Trophoblast cell (in vitro differentiated cells and primary cell): ENCODE results near the gene SNX15.

Experiments
- DNase-seq, 2 donors: peaks; one replicate each; pipeline ENCODE4 v3.0.0-alpha.2; 2016
- H2AFZ ChIP-seq: 2 replicates; pipeline ENCODE4 v1.6.1; 2013; ENCODE audit warnings: low read length, moderate library complexity, mild to moderate bottlenecking; ENCODE audit not compliant: insufficient read depth, poor library complexity
- H2AK5ac ChIP-seq: 2 replicates; pipeline ENCODE4 v1.6.1; 2013; ENCODE audit warnings: mild to moderate bottlenecking, low read length
- H2BK120ac ChIP-seq: 2 replicates; pipeline ENCODE4 v1.6.1; 2013; ENCODE audit warnings: low read length, mild to moderate bottlenecking, moderate library complexity; ENCODE audit not compliant: insufficient read depth, poor library complexity
- H2BK12ac ChIP-seq: 2 replicates; pipeline ENCODE4 v1.6.1; 2013; ENCODE audit warnings: mild to moderate bottlenecking, low read length, moderate library complexity
- H2BK5ac ChIP-seq: 2 replicates; pipeline ENCODE4 v1.6.1; 2013; ENCODE audit warnings: low read length, low read depth, moderate library complexity, mild to moderate bottlenecking; ENCODE audit not compliant: poor library complexity
- H3K14ac ChIP-seq: 2 replicates; pipeline ENCODE4 v1.6.1; 2013; ENCODE audit warnings: mild to moderate bottlenecking, low read length
- H3K18ac ChIP-seq: 2 replicates; pipeline ENCODE4 v1.6.1; 2013; ENCODE audit warnings: mild to moderate bottlenecking, low read length
- H3K23ac ChIP-seq: 2 replicates; pipeline ENCODE4 v1.6.1; 2013; ENCODE audit warnings: low read length
- H3K27ac ChIP-seq: 2 replicates; pipeline ENCODE4 v1.5.1; 2013; ENCODE audit warnings: low read depth, mild to moderate bottlenecking, inconsistent platforms, low read length, moderate library complexity
- H3K27me3 ChIP-seq: 2 replicates; pipeline ENCODE4 v1.6.1; 2013; ENCODE audit warnings: inconsistent platforms, mild to moderate bottlenecking, low read length, moderate library complexity; ENCODE audit not compliant: insufficient read depth
- H3K36me3 ChIP-seq, 2 experiments: 1 replicate in 1 of 2; 2 replicates in 1 of 2; pipeline ENCODE4 v1.6.1; 2013; ENCODE audit warnings: low read length in 2 of 2, mild to moderate bottlenecking in 2 of 2, moderate library complexity in 1 of 2; ENCODE audit not compliant: insufficient read depth in 2 of 2, control insufficient read depth in 1 of 2
- H3K4ac ChIP-seq: 2 replicates; pipeline ENCODE4 v1.6.1; 2013; ENCODE audit warnings: low read depth, mild to moderate bottlenecking, low read length, moderate library complexity
- H3K4me1 ChIP-seq, 2 experiments: 1 replicate in 1 of 2; 2 replicates in 1 of 2; pipeline ENCODE4 v1.6.1; 2013; ENCODE audit warnings: low read length in 2 of 2, mild to moderate bottlenecking in 2 of 2, moderate library complexity in 1 of 2; ENCODE audit not compliant: insufficient read depth in 2 of 2, control insufficient read depth in 1 of 2
- H3K4me2 ChIP-seq: 2 replicates; pipeline ENCODE4 v1.6.1; 2013; ENCODE audit warnings: inconsistent platforms, mild to moderate bottlenecking, low read length, moderate library complexity
- H3K4me3 ChIP-seq: 2 replicates; pipeline ENCODE4 v1.5.1; 2013; ENCODE audit warnings: mild to moderate bottlenecking, low read depth, low read length, inconsistent platforms
- H3K79me1 ChIP-seq: one replicate; pipeline ENCODE4 v1.6.1; 2013; ENCODE audit warnings: low read length
- H3K79me2 ChIP-seq: 2 replicates; pipeline ENCODE4 v1.6.1; 2013; ENCODE audit warnings: low read length, mild to moderate bottlenecking; ENCODE audit not compliant: control insufficient read depth, insufficient read depth, poor library complexity
- H3K9ac ChIP-seq: 2 replicates; pipeline ENCODE4 v1.6.1; 2013; ENCODE audit warnings: mild to moderate bottlenecking, low read length
- H3K9me3 ChIP-seq: 2 replicates; pipeline ENCODE4 v1.6.1; 2013; ENCODE audit warnings: low read depth, mild to moderate bottlenecking, control low read depth, inconsistent platforms, low read length; ENCODE audit not compliant: insufficient read depth
- H4K12ac ChIP-seq: 2 replicates; pipeline ENCODE4 v1.6.1; 2013; ENCODE audit warnings: low read depth, mild to moderate bottlenecking, low read length, moderate library complexity
- H4K8ac ChIP-seq: 2 replicates; pipeline ENCODE4 v1.6.1; 2013; ENCODE audit warnings: low read depth, mild to moderate bottlenecking, low read length, moderate library complexity
- H4K91ac ChIP-seq: one replicate; pipeline ENCODE4 v1.6.1; 2013; ENCODE audit warnings: low read depth, mild to moderate bottlenecking, low read length, moderate library complexity
- WGBS: extraction: QIAGEN DNeasy Blood & Tissue Kit; methylation state at CpG from one replicate; pipeline ENCODE4 v1.1.7; 2013; ENCODE audit warnings: missing lambda C conversion rate; ENCODE audit not compliant: insufficient read length, insufficient coverage; ENCODE audit errors: extremely low coverage; 5-methylcytosine and 5-hydroxymethylcytosine counted together

Gene SNX15

DNA sequence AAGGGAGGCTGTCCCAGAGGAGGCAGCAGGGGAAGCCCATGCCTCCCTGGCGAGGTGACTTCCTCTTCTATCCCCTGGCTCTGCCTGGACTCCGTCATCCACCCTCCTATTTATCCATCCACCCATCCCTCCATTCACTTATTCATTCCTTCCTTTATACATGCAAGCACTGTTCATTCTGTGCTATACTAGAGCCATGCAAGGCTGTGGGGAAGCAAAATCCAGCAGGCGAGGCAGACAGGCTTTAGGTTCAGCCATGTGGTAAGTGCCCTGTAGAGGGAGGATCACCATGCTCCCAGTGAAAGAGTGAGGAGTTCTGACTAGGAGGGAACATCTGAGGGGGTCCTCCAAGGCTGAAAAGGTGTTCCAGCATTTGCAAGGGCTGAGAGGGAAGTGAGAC lies 32.3 kb downstream of the SNX15 start:
- Histone ChIP-seq H3K27ac (no peak overlapping the region), H3K79me1 (no peaks in the 10 kb centered on the region), H4K8ac (no peak overlapping the region), H3K9me3 (no peaks in the 10 kb centered on the region), H2AK5ac (no peak overlapping the region), H3K4me3 (no peak overlapping the region), H3K23ac (no peak overlapping the region), H3K9ac (no peak overlapping the region), H3K4ac (no peak overlapping the region), H2BK5ac (no peak overlapping the region), H2AFZ (no peak overlapping the region), H2BK120ac (no peak overlapping the region), H3K4me2 (no peak overlapping the region), H4K12ac (no peak overlapping the region), H3K18ac (no peak overlapping the region), H3K14ac (no peak overlapping the region), H3K79me2 (no peaks in the 10 kb centered on the region), H3K36me3 (no peaks in the 10 kb centered on the region), H3K4me1 (no peaks in the 10 kb centered on the region), H3K27me3 (no peaks in the 10 kb centered on the region), H4K91ac (no peak overlapping the region), H2BK12ac (no peak overlapping the region)
- no peak for DNase-seq
- no CpG with 5 or more reads among the region's 3 CpGs for WGBS

DNA sequence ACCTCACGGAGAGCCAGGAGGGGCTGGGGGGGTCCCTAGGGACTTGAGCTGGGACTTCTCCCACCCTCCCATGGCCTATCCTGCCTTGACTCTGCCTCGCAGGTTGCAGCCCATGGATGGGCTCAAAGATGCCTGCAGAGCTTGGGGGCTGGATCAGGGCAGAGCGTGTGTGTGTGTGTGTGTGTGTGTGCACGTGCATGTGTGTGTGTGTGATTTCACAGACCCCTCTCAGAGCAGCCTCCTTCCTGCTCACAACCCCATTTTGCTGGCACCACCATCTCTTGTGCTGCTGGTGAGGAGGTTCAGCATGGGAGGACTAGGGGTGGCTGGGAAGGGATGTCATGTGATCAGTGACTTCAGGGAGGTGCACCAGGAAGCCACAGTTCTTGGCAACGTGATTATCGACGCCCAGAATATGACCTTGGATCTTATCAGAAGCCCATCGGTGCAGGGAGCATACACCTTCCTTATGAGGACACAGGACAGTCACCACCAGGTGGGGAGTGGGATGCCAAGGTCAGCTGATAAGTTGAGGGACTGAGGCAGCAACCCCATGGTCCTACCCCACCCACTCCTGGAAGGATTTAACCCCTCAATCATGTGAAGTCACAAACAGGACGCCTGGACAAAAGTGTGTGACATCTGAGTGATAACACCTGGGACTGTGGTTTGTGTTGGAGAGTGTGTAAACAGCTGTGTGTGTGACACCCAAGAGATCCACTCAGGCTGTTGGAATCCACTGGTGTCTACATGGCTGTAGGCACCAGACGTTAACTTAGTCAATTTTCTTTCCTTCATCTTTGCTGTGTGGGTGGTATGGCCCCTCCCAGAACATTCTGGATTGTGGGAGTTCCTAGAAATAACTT lies 33.0 kb downstream of the SNX15 start:
- Histone ChIP-seq H3K27ac (no peak overlapping the region), H3K9ac (no peak overlapping the region)
- no CpG with 5 or more reads among the region's 10 CpGs for WGBS

DNA sequence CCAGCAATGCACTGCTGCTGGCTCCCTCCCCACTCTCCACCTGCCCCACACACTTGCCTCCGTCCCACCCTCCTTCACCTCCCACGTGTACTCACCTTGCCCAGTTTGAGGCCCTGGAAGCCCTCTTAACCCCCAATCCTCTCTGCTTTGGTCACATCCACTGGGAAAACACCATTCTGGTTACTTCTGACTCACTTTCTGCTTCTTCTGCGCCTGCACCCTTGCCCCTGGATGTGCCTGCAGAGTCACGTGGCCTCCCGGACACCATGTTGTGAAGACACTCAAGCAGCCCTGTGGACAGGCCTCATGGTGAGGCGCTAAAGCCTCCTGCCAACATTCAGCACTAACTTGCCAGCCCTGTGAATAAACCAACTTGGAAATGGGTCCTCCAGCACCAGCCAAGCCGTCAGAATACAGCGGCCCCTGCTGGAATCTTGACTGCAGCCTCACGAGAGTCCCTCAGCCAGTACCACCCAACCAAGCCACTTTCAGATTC lies 33.7 kb downstream of the SNX15 start:
- H3K27ac ChIP-seq = no peak overlapping the region
- H3K4me1 ChIP-seq = peaks cover 2 to 3% of the 10 kb centered on the region in 2 experiments
- no peaks in the 10 kb centered on the region for H3K27me3 ChIP-seq
- H2AFZ ChIP-seq = no peak overlapping the region
- no peak overlapping the region for H4K8ac ChIP-seq
- H3K18ac ChIP-seq = no peak overlapping the region
- no peak overlapping the region for H4K91ac ChIP-seq
- no peak overlapping the region for H3K4me3 ChIP-seq
- H2AK5ac ChIP-seq = no peak overlapping the region
- no peak overlapping the region for H3K4ac ChIP-seq
- peak in 1 of 2 donors; percentile 22 for DNase-seq
- no peak overlapping the region for H2BK12ac ChIP-seq
- H3K14ac ChIP-seq = no peak overlapping the region
- H3K9me3 ChIP-seq = no peaks in the 10 kb centered on the region
- H3K79me2 ChIP-seq = no peaks in the 10 kb centered on the region
- H3K23ac ChIP-seq = no peak overlapping the region
- H4K12ac ChIP-seq = no peak overlapping the region
- H3K4me2 ChIP-seq = no peak overlapping the region
- H3K36me3 ChIP-seq = no peaks in the 10 kb centered on the region
- no peak overlapping the region for H3K9ac ChIP-seq
- no CpG with 5 or more reads among the region's 9 CpGs for WGBS
- H2BK5ac ChIP-seq = no peak overlapping the region
- H3K79me1 ChIP-seq = no peaks in the 10 kb centered on the region
- H2BK120ac ChIP-seq = no peak overlapping the region

More for the DNA sequence above, 33.0 kb downstream of the SNX15 start:
- H2AK5ac ChIP-seq = no peak overlapping the region
- H3K4me3 ChIP-seq = no peak overlapping the region
- no peak overlapping the region for H3K14ac ChIP-seq
- H3K4me2 ChIP-seq = no peak overlapping the region
- no peak overlapping the region for H4K8ac ChIP-seq
- no peak overlapping the region for H3K23ac ChIP-seq
- no peak overlapping the region for H3K18ac ChIP-seq
- DNase-seq = no peak
- no peaks in the 10 kb centered on the region for H3K4me1 ChIP-seq
- no peaks in the 10 kb centered on the region for H3K27me3 ChIP-seq
- H2BK12ac ChIP-seq = no peak overlapping the region
- H4K91ac ChIP-seq = no peak overlapping the region
- H3K4ac ChIP-seq = no peak overlapping the region
- no peak overlapping the region for H2BK5ac ChIP-seq
- no peak overlapping the region for H2AFZ ChIP-seq
- H2BK120ac ChIP-seq = no peak overlapping the region
- H3K79me1 ChIP-seq = no peaks in the 10 kb centered on the region
- H3K9me3 ChIP-seq = no peaks in the 10 kb centered on the region
- no peaks in the 10 kb centered on the region for H3K36me3 ChIP-seq
- H3K79me2 ChIP-seq = no peaks in the 10 kb centered on the region
- no peak overlapping the region for H4K12ac ChIP-seq

DNA sequence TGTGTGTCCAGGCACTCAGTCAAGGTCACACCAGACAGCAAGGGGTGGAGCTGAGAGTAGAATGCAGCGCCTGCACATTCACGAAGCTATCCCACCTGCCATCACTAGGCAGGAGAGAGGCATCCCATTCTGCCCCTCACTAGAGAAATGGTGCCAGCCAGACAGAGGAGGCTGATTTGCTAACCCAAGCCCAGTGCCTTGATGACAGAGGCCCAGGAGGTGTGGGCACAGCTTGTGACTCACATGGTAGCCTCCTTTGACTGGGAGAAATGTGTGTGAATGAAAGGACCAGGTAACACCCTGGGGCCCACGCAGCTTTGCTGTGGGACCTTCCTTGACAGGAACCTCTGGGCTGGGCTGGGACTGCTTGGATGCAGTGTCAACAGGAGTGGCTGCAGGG lies 36.3 kb downstream of the SNX15 start:
- no peak overlapping the region for H2BK5ac ChIP-seq
- H3K4me1 ChIP-seq = peaks cover 8 to 10% of the 10 kb centered on the region in 2 experiments
- H3K14ac ChIP-seq = no peak overlapping the region
- H3K79me1 ChIP-seq = no peaks in the 10 kb centered on the region
- no peak overlapping the region for H3K23ac ChIP-seq
- no peaks in the 10 kb centered on the region for H3K9me3 ChIP-seq
- H3K4me3 ChIP-seq = no peak overlapping the region
- no peak overlapping the region for H2AFZ ChIP-seq
- no peak overlapping the region for H3K4ac ChIP-seq
- no peaks in the 10 kb centered on the region for H3K79me2 ChIP-seq
- no peak overlapping the region for H4K8ac ChIP-seq
- no peak overlapping the region for H3K4me2 ChIP-seq
- H2BK120ac ChIP-seq = no peak overlapping the region
- H3K9ac ChIP-seq = no peak overlapping the region
- no CpG with 5 or more reads among the region's 3 CpGs for WGBS
- no peaks in the 10 kb centered on the region for H3K36me3 ChIP-seq
- no peak for DNase-seq
- no peak overlapping the region for H3K18ac ChIP-seq
- no peak overlapping the region for H3K27ac ChIP-seq
- H2AK5ac ChIP-seq = no peak overlapping the region
- no peak overlapping the region for H4K91ac ChIP-seq
- no peak overlapping the region for H4K12ac ChIP-seq
- no peak overlapping the region for H2BK12ac ChIP-seq
- H3K27me3 ChIP-seq = no peaks in the 10 kb centered on the region
